HEK293 (cell line): ENCODE data around the gene CPT1A.
A peak's percentile ranks its signal among the peaks of the same experiment; 100 is the strongest.
"Not testable (repeated sequence)": the region's sequence is repeated elsewhere in the genome, so short reads cannot be mapped to it uniquely, and the experiment has no call there.

Source experiments
- CTCF ChIA-PET: fragments of 350-600 bp; formaldehyde crosslinking; extraction: SDS; loops from one replicate; lab custom pipeline; 2021; ENCODE audit warnings: antibody characterized with exemption; lab: Yijun Ruan, JAX
- POLR2A ChIA-PET: fragments of 300-600 bp; formaldehyde crosslinking; extraction: SDS; loops from one replicate; lab custom pipeline; 2020; ENCODE audit warnings: antibody characterized with exemption, inconsistent platforms; lab: Yijun Ruan, JAX
- H3K27ac ChIP-seq: fragments of 200-500 bp; sonication (Bioruptor generic); 2 replicates; pipeline ENCODE4 v1.5.1; 2014; ENCODE audit warnings: low read depth, low read length, control low read depth, inconsistent platforms; ENCODE audit errors: extremely low read depth
- H3K36me3 ChIP-seq, 2 experiments: fragments of 200-500 bp in 1 of 2; sonication (Bioruptor generic) in 1 of 2; 1 replicate in 1 of 2; 2 replicates in 1 of 2; pipeline ENCODE4 v1.5.1; 2014 to 2017; ENCODE audit warnings: inconsistent platforms in 2 of 2, low read length in 2 of 2; ENCODE audit not compliant: control insufficient read depth in 2 of 2, insufficient read depth in 1 of 2
- H3K4me1 ChIP-seq: fragments of 200-500 bp; sonication (Bioruptor generic); 2 replicates; pipeline ENCODE4 v1.5.1; 2014; ENCODE audit warnings: mild to moderate bottlenecking, low read length, inconsistent platforms; ENCODE audit not compliant: control insufficient read depth, insufficient read depth
- H3K4me3 ChIP-seq: 2 replicates; pipeline ENCODE4 v1.5.1; 2011; ENCODE audit warnings: low read depth, mild to moderate bottlenecking, control low read depth, low read length, moderate library complexity
- H3K9me3 ChIP-seq: fragments of 200-500 bp; sonication (Bioruptor generic); 2 replicates; pipeline ENCODE4 v1.5.1; 2014; ENCODE audit warnings: low read depth, low read length, inconsistent platforms; ENCODE audit not compliant: control insufficient read depth, insufficient read depth
- GLIS1 ChIP-seq: fragments of 450-650 bp; formaldehyde crosslinking; IDR thresholded peaks from 2 replicates; pipeline ENCODE4 v1.5.1; 2016; ENCODE audit warnings: missing biosample characterization, missing genetic modification characterization
- GLIS2 ChIP-seq: fragments of 450-650 bp; formaldehyde crosslinking; IDR thresholded peaks from 2 replicates; pipeline ENCODE4 v1.5.1; 2016; ENCODE audit warnings: missing biosample characterization, missing genetic modification characterization
- KLF7 ChIP-seq: fragments of 450-650 bp; formaldehyde crosslinking; IDR thresholded peaks from 2 replicates; pipeline ENCODE4 v1.5.1; 2016; ENCODE audit warnings: missing biosample characterization, missing genetic modification characterization, borderline replicate concordance
- KLF8 ChIP-seq: fragments of 450-650 bp; formaldehyde crosslinking; IDR thresholded peaks from 2 replicates; pipeline ENCODE4 v1.5.1; 2016; ENCODE audit warnings: missing biosample characterization, missing genetic modification characterization
- MZF1 ChIP-seq: fragments of 450-650 bp; formaldehyde crosslinking; IDR thresholded peaks from 2 replicates; pipeline ENCODE4 v1.5.1; 2017; ENCODE audit warnings: missing biosample characterization, missing genetic modification characterization, borderline replicate concordance
- PATZ1 ChIP-seq: fragments of 450-650 bp; formaldehyde crosslinking; IDR thresholded peaks from 2 replicates; pipeline ENCODE4 v1.5.1; 2016; ENCODE audit warnings: missing biosample characterization, missing genetic modification characterization
- SP2 ChIP-seq: fragments of 450-650 bp; formaldehyde crosslinking; IDR thresholded peaks from 2 replicates; pipeline ENCODE4 v1.5.1; 2016; ENCODE audit warnings: missing biosample characterization, missing genetic modification characterization
- SP3 ChIP-seq: fragments of 450-650 bp; formaldehyde crosslinking; IDR thresholded peaks from 2 replicates; pipeline ENCODE4 v1.5.1; 2016; ENCODE audit warnings: missing biosample characterization, missing genetic modification characterization
- YY2 ChIP-seq: fragments of 450-650 bp; formaldehyde crosslinking; IDR thresholded peaks from 2 replicates; pipeline ENCODE4 v1.5.1; 2016; ENCODE audit warnings: missing biosample characterization, missing genetic modification characterization
- ZBTB10 ChIP-seq: fragments of 450-650 bp; formaldehyde crosslinking; IDR thresholded peaks from 2 replicates; pipeline ENCODE4 v1.5.1; 2016; ENCODE audit warnings: missing biosample characterization, missing genetic modification characterization
- ZBTB26 ChIP-seq: fragments of 450-650 bp; formaldehyde crosslinking; optimal IDR thresholded peaks from 2 replicates; pipeline ENCODE3; 2016; ENCODE audit warnings: missing biosample characterization, mild to moderate bottlenecking, missing genetic modification characterization
- ZBTB6 ChIP-seq: fragments of 450-650 bp; formaldehyde crosslinking; IDR thresholded peaks from 2 replicates; pipeline ENCODE4 v1.5.1; 2017; ENCODE audit warnings: missing biosample characterization, missing genetic modification characterization
- ZIC2 ChIP-seq: fragments of 450-650 bp; formaldehyde crosslinking; IDR thresholded peaks from 2 replicates; pipeline ENCODE4 v1.5.1; 2016; ENCODE audit warnings: missing biosample characterization, missing genetic modification characterization
- ZNF112 ChIP-seq: fragments of 450-650 bp; formaldehyde crosslinking; IDR thresholded peaks from 2 replicates; pipeline ENCODE4 v1.5.0; 2017; ENCODE audit warnings: missing biosample characterization, missing genetic modification characterization
- ZNF169 ChIP-seq: fragments of 450-650 bp; formaldehyde crosslinking; IDR thresholded peaks from 2 replicates; pipeline ENCODE4 v1.5.1; 2016; ENCODE audit warnings: missing biosample characterization, missing genetic modification characterization
- ZNF214 ChIP-seq: fragments of 450-650 bp; formaldehyde crosslinking; IDR thresholded peaks from 2 replicates; pipeline ENCODE4 v1.5.1; 2017; ENCODE audit warnings: missing biosample characterization, mild to moderate bottlenecking, missing genetic modification characterization, borderline replicate concordance
- ZNF335 ChIP-seq: fragments of 450-650 bp; formaldehyde crosslinking; conservative IDR thresholded peaks from 2 replicates; pipeline ENCODE4 v1.5.1; 2016; ENCODE audit warnings: missing biosample characterization, missing genetic modification characterization
- ZNF341 ChIP-seq: fragments of 450-650 bp; formaldehyde crosslinking; IDR thresholded peaks from 2 replicates; pipeline ENCODE4; 2016; ENCODE audit warnings: low read depth, missing biosample characterization, missing genetic modification characterization
- ZNF394 ChIP-seq: fragments of 450-650 bp; formaldehyde crosslinking; IDR thresholded peaks from 2 replicates; pipeline ENCODE4 v1.5.1; 2016; ENCODE audit warnings: missing biosample characterization, missing genetic modification characterization, mild to moderate bottlenecking, moderate library complexity, borderline replicate concordance
- ZNF433 ChIP-seq: fragments of 450-650 bp; formaldehyde crosslinking; IDR thresholded peaks from 2 replicates; pipeline ENCODE4 v1.5.1; 2016; ENCODE audit warnings: missing biosample characterization, missing genetic modification characterization, low read depth
- ZNF561 ChIP-seq: fragments of 450-650 bp; IDR thresholded peaks from 2 replicates; pipeline ENCODE4 v1.5.1; 2018; ENCODE audit warnings: missing biosample characterization, missing genetic modification characterization, borderline replicate concordance
- ZNF654 ChIP-seq: fragments of 450-650 bp; formaldehyde crosslinking; IDR thresholded peaks from 2 replicates; pipeline ENCODE4 v1.5.1; 2016; ENCODE audit warnings: low read depth, missing biosample characterization, missing genetic modification characterization
- TF ChIP-seq, protein P1 (sequence below): fragments of 450-650 bp; IDR thresholded peaks from 2 replicates; pipeline ENCODE4 v1.5.1; 2018; ENCODE audit warnings: missing biosample characterization, mild to moderate bottlenecking, missing genetic modification characterization

Gene CPT1A

GRCh38 chr11:68856425-68857030 is 14.8 kb upstream of the CPT1A start:
- H3K9me3 ChIP-seq, H3K27ac ChIP-seq, H3K4me1 ChIP-seq, H3K36me3 ChIP-seq, H3K4me3 ChIP-seq: not testable (repeated sequence)
- CTCF ChIA-PET: interaction anchor here (0.7 kb wide), 1 partner anchor 99 kb away, joined by 3 read pairs; no protein-coding TSS in a partner anchor
- POLR2A ChIA-PET: interaction anchor here (0.6 kb wide), 1 partner anchor 251 kb away, joined by 3 read pairs; no protein-coding TSS in a partner anchor

DNA sequence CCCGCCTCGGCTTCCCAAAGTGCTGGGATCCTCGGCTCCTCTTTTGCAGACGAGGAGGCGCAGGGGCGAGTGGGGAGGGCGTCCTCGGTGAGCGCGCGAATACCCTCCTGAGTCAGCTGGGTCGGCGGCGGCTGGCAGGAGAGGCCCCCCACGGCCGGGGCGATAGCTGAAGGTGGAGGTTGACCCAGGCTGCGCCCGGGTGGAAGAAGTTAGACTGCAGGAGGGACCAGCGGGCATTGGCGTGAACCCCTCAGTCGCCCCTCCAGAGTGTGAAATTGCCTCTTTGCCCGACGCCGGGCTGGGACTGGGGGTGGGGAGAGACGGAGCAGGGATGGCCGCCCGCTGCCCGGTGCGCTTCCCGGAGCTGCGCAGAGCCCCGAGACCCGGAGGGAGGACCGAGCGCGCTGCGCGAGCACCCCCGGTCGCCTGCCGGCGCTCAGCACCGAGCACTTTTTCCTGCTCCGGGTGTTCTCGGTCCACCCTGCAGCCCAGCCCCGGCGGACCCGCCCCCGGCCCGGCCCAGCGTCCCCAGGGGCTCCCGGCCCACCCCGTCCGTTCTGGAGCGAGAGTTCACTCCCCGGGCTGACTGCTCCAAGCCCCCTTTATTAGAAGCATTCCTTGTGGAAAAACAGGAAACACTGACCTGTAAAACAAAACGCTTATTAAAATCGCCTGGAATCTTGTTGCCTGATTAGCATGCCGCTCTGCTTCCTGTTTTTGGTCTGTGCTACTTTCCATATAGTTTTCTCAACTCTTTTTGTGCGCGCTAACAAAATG is 13.7 kb upstream of the CPT1A start:
- CTCF ChIA-PET: interaction anchor here (0.7 kb wide), 1 partner anchor 238 kb away, joined by 3 read pairs; no protein-coding TSS in a partner anchor
- POLR2A ChIA-PET: interaction anchor here (0.6 kb wide), 1 partner anchor 9 kb away, joined by 3 read pairs; no protein-coding TSS in a partner anchor
- no peak overlapping the region; the same call in 1 of the 2 replicates for H3K4me3 ChIP-seq
- TF ChIP-seq KLF8 (tag by site-specific recombination): peak; percentile 26; the same call in 1 of the 2 replicates
- TF ChIP-seq, protein P1, sequence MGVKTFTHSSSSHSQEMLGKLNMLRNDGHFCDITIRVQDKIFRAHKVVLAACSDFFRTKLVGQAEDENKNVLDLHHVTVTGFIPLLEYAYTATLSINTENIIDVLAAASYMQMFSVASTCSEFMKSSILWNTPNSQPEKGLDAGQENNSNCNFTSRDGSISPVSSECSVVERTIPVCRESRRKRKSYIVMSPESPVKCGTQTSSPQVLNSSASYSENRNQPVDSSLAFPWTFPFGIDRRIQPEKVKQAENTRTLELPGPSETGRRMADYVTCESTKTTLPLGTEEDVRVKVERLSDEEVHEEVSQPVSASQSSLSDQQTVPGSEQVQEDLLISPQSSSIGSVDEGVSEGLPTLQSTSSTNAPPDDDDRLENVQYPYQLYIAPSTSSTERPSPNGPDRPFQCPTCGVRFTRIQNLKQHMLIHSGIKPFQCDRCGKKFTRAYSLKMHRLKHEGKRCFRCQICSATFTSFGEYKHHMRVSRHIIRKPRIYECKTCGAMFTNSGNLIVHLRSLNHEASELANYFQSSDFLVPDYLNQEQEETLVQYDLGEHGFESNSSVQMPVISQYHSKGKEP (tag by site-specific recombination): no peak
- TF ChIP-seq SP3 (tag by site-specific recombination): peak; percentile 10; the same call in 1 of the 2 replicates
- TF ChIP-seq ZNF335 (tag by site-specific recombination): peak; percentile 89
- TF ChIP-seq GLIS2 (tag by site-specific recombination): peak; percentile 67
- TF ChIP-seq YY2 (tag by site-specific recombination): no peak
- peak; percentile 33; the same call in 1 of the 2 replicates for TF ChIP-seq PATZ1
- TF ChIP-seq MZF1 (tag by site-specific recombination): no peak
- peak; percentile 57; the same call in 1 of the 2 replicates for TF ChIP-seq GLIS1 (tag by site-specific recombination)
- no peak for TF ChIP-seq ZNF394 (tag by site-specific recombination)
- peak; percentile 43 for TF ChIP-seq ZNF341
- TF ChIP-seq ZNF214: no peak
- 0 out of 2 replicates have a peak, but pooled peaks have one; percentile 39 for TF ChIP-seq ZBTB10
- TF ChIP-seq ZNF561 (tag by site-specific recombination): no peak
- peak; percentile 68 for TF ChIP-seq ZBTB26 (tag by site-specific recombination)
- no peak for TF ChIP-seq ZNF654 (tag by site-specific recombination)
- no peak for TF ChIP-seq ZNF169 (tag by site-specific recombination)
- no peak for TF ChIP-seq ZNF433 (tag by site-specific recombination)
- peak; percentile 13; the same call in 1 of the 2 replicates for TF ChIP-seq SP2 (tag by site-specific recombination)
- TF ChIP-seq KLF7 (tag by site-specific recombination): no peak
- TF ChIP-seq ZIC2 (tag by site-specific recombination): peak; percentile 64
- TF ChIP-seq ZBTB6 (tag by site-specific recombination): no peak
- no peak for TF ChIP-seq ZNF112 (tag by site-specific recombination)

More for the DNA sequence above, 13.7 kb upstream of the CPT1A start:
- Histone ChIP-seq H3K4me1 (no peaks in the 10 kb centered on the region), H3K9me3 (no peaks in the 10 kb centered on the region), H3K27ac (no peak overlapping the region), H3K36me3 (no peaks in the 10 kb centered on the region)
